ENCODE results near the gene CAPN12.

CAPN12 gene

GRCh38 chr19:38723990-38724854, 20.1 kb downstream of the CAPN12 start:
- no peak for DNase-seq

- DNase-seq = no peak
Measured at GRCh38 chr19:38723606-38723965, 20.7 kb downstream of the CAPN12 start.

GRCh38 chr19:38722947-38723605, 21.2 kb downstream of the CAPN12 start:
- DNase-seq = no peak

- DNase-seq = no peak
Measured at GRCh38 chr19:38721979-38722773, 22.1 kb downstream of the CAPN12 start.

GRCh38 chr19:38721496-38721895, 22.8 kb downstream of the CAPN12 start:
- no peak for DNase-seq

GRCh38 chr19:38720559-38721236, 23.6 kb downstream of the CAPN12 start:
- no peak for DNase-seq

GRCh38 chr19:38719761-38720558, 24.3 kb downstream of the CAPN12 start:
- no peak for DNase-seq

GRCh38 chr19:38718747-38719543, 25.3 kb downstream of the CAPN12 start:
- no peak for DNase-seq

GRCh38 chr19:38717855-38718254, 26.4 kb downstream of the CAPN12 start:
- no peak for DNase-seq

- DNase-seq = no peak
Measured at GRCh38 chr19:38717051-38717450, 27.2 kb downstream of the CAPN12 start.

- DNase-seq = no peak
Measured at GRCh38 chr19:38715555-38715954, 28.7 kb downstream of the CAPN12 start.

- DNase-seq = no peak
Measured at GRCh38 chr19:38714354-38714778, 29.9 kb downstream of the CAPN12 start.

- no peak for DNase-seq
Measured at GRCh38 chr19:38713865-38714264, 30.4 kb downstream of the CAPN12 start.

- no peak for DNase-seq
Measured at GRCh38 chr19:38713227-38713649, 31.0 kb downstream of the CAPN12 start.

GRCh38 chr19:38712161-38712748, 32.0 kb downstream of the CAPN12 start:
- DNase-seq = no peak

GRCh38 chr19:38711726-38712153, 32.5 kb downstream of the CAPN12 start:
- no peak for DNase-seq

GRCh38 chr19:38710928-38711725, 33.1 kb downstream of the CAPN12 start:
- DNase-seq = no peak

GRCh38 chr19:38710416-38710702, 33.9 kb downstream of the CAPN12 start:
- DNase-seq = no peak

GRCh38 chr19:38709671-38710415, 34.4 kb downstream of the CAPN12 start:
- no peak for DNase-seq
